Stimulated activated effector memory CD8-positive, alpha-beta T cell treated with anti-CD3 and anti-CD28 coated beads, Interleukin-12 subunit alpha, Interleukin-12 subunit beta, amount 100 ng/mL, for 72 hours (primary cell): Measurements from ENCODE around the gene TGFBRAP1.

Source experiments
- ATAC-seq: fragments of 150-1000 bp; cut with Tn5 transposase; 2 replicates; pipeline ENCODE4 v1.10.0; 2021
- DNase-seq, 2 donors: peaks; one replicate each; pipeline ENCODE4 v3.0.0; 2021 to 2022; ENCODE audit warnings: low spot score in 2 of 2
- H3K27ac Mint-ChIP-seq: one replicate; pipeline ENCODE4 v1.8.0; 2022; ENCODE audit warnings: mild to moderate bottlenecking, mixed read lengths
- H3K36me3 Mint-ChIP-seq: one replicate; pipeline ENCODE4 v1.8.0; 2022; ENCODE audit warnings: mild to moderate bottlenecking, mixed read lengths
- H3K4me1 Mint-ChIP-seq: one replicate; pipeline ENCODE4 v1.8.0; 2022; ENCODE audit warnings: mixed read lengths
- H3K4me3 Mint-ChIP-seq: one replicate; pipeline ENCODE4 v1.8.0; 2022; ENCODE audit warnings: mild to moderate bottlenecking, mixed read lengths
- H3K9me3 Mint-ChIP-seq: one replicate; pipeline ENCODE4 v1.8.0; 2022; ENCODE audit warnings: mixed read lengths

The TGFBRAP1 gene

GRCh38 chr2:105249891-105250290 is 79.6 kb downstream of the TGFBRAP1 start:
- H3K4me1 Mint-ChIP-seq: no peaks in the 10 kb centered on the region
- no peaks in the 10 kb centered on the region for H3K36me3 Mint-ChIP-seq
- H3K9me3 Mint-ChIP-seq: no peaks in the 10 kb centered on the region
- DNase-seq (no peak), ATAC-seq (no peak)
- no peak overlapping the region for H3K4me3 Mint-ChIP-seq
- H3K27ac Mint-ChIP-seq: no peak overlapping the region

GRCh38 chr2:105249181-105249580 is 80.4 kb downstream of the TGFBRAP1 start:
- no peak overlapping the region for H3K27ac Mint-ChIP-seq
- DNase-seq: no peak

GRCh38 chr2:105248316-105249070 is 81.0 kb downstream of the TGFBRAP1 start:
- Mint-ChIP-seq H3K36me3 (no peaks in the 10 kb centered on the region), H3K4me1 (no peaks in the 10 kb centered on the region), H3K9me3 (no peaks in the 10 kb centered on the region), H3K4me3 (no peak overlapping the region), H3K27ac (no peak overlapping the region)
- ATAC-seq (no peak), DNase-seq (no peak)

More at GRCh38 chr2:105249181-105249580, 80.4 kb downstream of the TGFBRAP1 start:
- no peak for ATAC-seq
- Mint-ChIP-seq H3K4me3 (no peak overlapping the region), H3K4me1 (no peaks in the 10 kb centered on the region), H3K36me3 (no peaks in the 10 kb centered on the region), H3K9me3 (no peaks in the 10 kb centered on the region)

- Mint-ChIP-seq H3K9me3 (no peaks in the 10 kb centered on the region), H3K36me3 (no peaks in the 10 kb centered on the region), H3K4me3 (no peak overlapping the region), H3K4me1 (no peaks in the 10 kb centered on the region), H3K27ac (no peak overlapping the region)
- no peak for DNase-seq
- no peak for ATAC-seq
Measured at GRCh38 chr2:105244451-105244850, 85.1 kb downstream of the TGFBRAP1 start.

GRCh38 chr2:105243961-105244360 is 85.6 kb downstream of the TGFBRAP1 start:
- DNase-seq (no peak), ATAC-seq (no peak)
- no peak overlapping the region for H3K27ac Mint-ChIP-seq
- no peaks in the 10 kb centered on the region for H3K9me3 Mint-ChIP-seq
- H3K36me3 Mint-ChIP-seq: no peaks in the 10 kb centered on the region
- H3K4me3 Mint-ChIP-seq: no peak overlapping the region
- no peaks in the 10 kb centered on the region for H3K4me1 Mint-ChIP-seq

- no peak overlapping the region for H3K27ac Mint-ChIP-seq
- DNase-seq: no peak
- no peak overlapping the region for H3K4me3 Mint-ChIP-seq
- H3K36me3 Mint-ChIP-seq: no peaks in the 10 kb centered on the region
- no peaks in the 10 kb centered on the region for H3K9me3 Mint-ChIP-seq
- no peak for ATAC-seq
- no peaks in the 10 kb centered on the region for H3K4me1 Mint-ChIP-seq
Measured at GRCh38 chr2:105242286-105242993, 87.1 kb downstream of the TGFBRAP1 start.

GRCh38 chr2:105241443-105241842 is 88.1 kb downstream of the TGFBRAP1 start, which contains the start of gene GPR45:
Gene GPR45 (plus strand): TSS chr2:105241743. CDS start chr2:105241859, 116 bp downstream.
- no peak within 1 kb of the TSS for H3K4me3 Mint-ChIP-seq
- H3K27ac Mint-ChIP-seq: no peak within 1 kb of the TSS
- DNase-seq (no peak), ATAC-seq (no peak)
- H3K36me3 Mint-ChIP-seq: no peaks in the 10 kb centered on the region
- no peaks in the 10 kb centered on the region for H3K9me3 Mint-ChIP-seq
- no peaks in the 10 kb centered on the region for H3K4me1 Mint-ChIP-seq

GRCh38 chr2:105239924-105240323 is 89.6 kb downstream of the TGFBRAP1 start:
- Mint-ChIP-seq H3K9me3 (no peaks in the 10 kb centered on the region), H3K27ac (no peak overlapping the region), H3K4me3 (no peak overlapping the region), H3K36me3 (no peaks in the 10 kb centered on the region), H3K4me1 (no peaks in the 10 kb centered on the region)
- no peak for ATAC-seq
- DNase-seq: no peak

GRCh38 chr2:105238664-105239240 is 90.8 kb downstream of the TGFBRAP1 start:
- Mint-ChIP-seq H3K27ac (no peak overlapping the region), H3K4me1 (no peaks in the 10 kb centered on the region), H3K36me3 (no peaks in the 10 kb centered on the region), H3K9me3 (no peaks in the 10 kb centered on the region), H3K4me3 (no peak overlapping the region)
- DNase-seq: no peak
- no peak for ATAC-seq

GRCh38 chr2:105237045-105237765 is 92.3 kb downstream of the TGFBRAP1 start:
- no peak for ATAC-seq
- Mint-ChIP-seq H3K9me3 (no peaks in the 10 kb centered on the region), H3K4me3 (no peak overlapping the region), H3K36me3 (no peaks in the 10 kb centered on the region), H3K27ac (no peak overlapping the region), H3K4me1 (no peaks in the 10 kb centered on the region)
- no peak for DNase-seq

GRCh38 chr2:105236060-105236424 is 93.5 kb downstream of the TGFBRAP1 start:
- Mint-ChIP-seq H3K4me1 (no peaks in the 10 kb centered on the region), H3K36me3 (no peaks in the 10 kb centered on the region), H3K27ac (no peak overlapping the region), H3K9me3 (no peaks in the 10 kb centered on the region), H3K4me3 (no peak overlapping the region)
- DNase-seq: no peak
- ATAC-seq: no peak

GRCh38 chr2:105235388-105236059 is 94.0 kb downstream of the TGFBRAP1 start:
- H3K36me3 Mint-ChIP-seq: no peaks in the 10 kb centered on the region
- H3K4me3 Mint-ChIP-seq: no peak overlapping the region
- H3K9me3 Mint-ChIP-seq: no peaks in the 10 kb centered on the region
- ATAC-seq (peak; percentile 74), DNase-seq (peak; percentile 39 to 81)
- no peak overlapping the region for H3K27ac Mint-ChIP-seq
- H3K4me1 Mint-ChIP-seq: no peaks in the 10 kb centered on the region

GRCh38 chr2:105231232-105231619 is 98.3 kb downstream of the TGFBRAP1 start:
- ATAC-seq: no peak
- H3K36me3 Mint-ChIP-seq: no peaks in the 10 kb centered on the region
- no peak overlapping the region for H3K27ac Mint-ChIP-seq
- no peaks in the 10 kb centered on the region for H3K4me1 Mint-ChIP-seq
- no peaks in the 10 kb centered on the region for H3K9me3 Mint-ChIP-seq
- no peak for DNase-seq
- no peak overlapping the region for H3K4me3 Mint-ChIP-seq

GRCh38 chr2:105224444-105224843 is 105.1 kb downstream of the TGFBRAP1 start:
- no peaks in the 10 kb centered on the region for H3K4me1 Mint-ChIP-seq

GRCh38 chr2:105220604-105221003 is 108.9 kb downstream of the TGFBRAP1 start:
- Mint-ChIP-seq H3K9me3 (no peaks in the 10 kb centered on the region), H3K4me1 (no peaks in the 10 kb centered on the region), H3K36me3 (no peaks in the 10 kb centered on the region), H3K27ac (no peak overlapping the region), H3K4me3 (no peak overlapping the region)
- ATAC-seq (no peak), DNase-seq (no peak)

More at GRCh38 chr2:105224444-105224843, 105.1 kb downstream of the TGFBRAP1 start:
- DNase-seq: peak in 1 of 2 donors; percentile 15
- no peak overlapping the region for H3K27ac Mint-ChIP-seq
- no peaks in the 10 kb centered on the region for H3K9me3 Mint-ChIP-seq
- no peak for ATAC-seq
- H3K4me3 Mint-ChIP-seq: no peak overlapping the region
- no peaks in the 10 kb centered on the region for H3K36me3 Mint-ChIP-seq
